GM23338 (cell line): ENCODE results near the gene TEX14. TPM values are rescaled to one million over a fixed set of nuclear protein-coding genes. Genes with fewer than 3 reads are reported as not detected.

Experiments used
- ATAC-seq: fragments of 200-7000 bp; cut with Tn5 transposase; 3 replicates; pipeline ENCODE4 v1.9.1; 2020
- DNase-seq: peaks from one replicate; pipeline ENCODE4 v3.0.0-alpha.2; 2015; ENCODE audit warnings: low spot score
- H2AFZ ChIP-seq: fragments of 200-600 bp; sonication (generic); 2 replicates; pipeline ENCODE4 v1.8.0; 2016; ENCODE audit warnings: antibody characterized with exemption, mild to moderate bottlenecking, moderate library complexity
- H3F3A ChIP-seq: fragments of 200-600 bp; sonication (generic); replicated peaks from 2 replicates; pipeline ENCODE4 v1.8.0; 2017; ENCODE audit warnings: antibody characterized with exemption, mixed run types, low read depth
- H3K27ac ChIP-seq: fragments of 200-600 bp; sonication (generic); 2 replicates; pipeline ENCODE4 v1.6.1; 2016; ENCODE audit warnings: low read depth
- H3K27me3 ChIP-seq: fragments of 200-600 bp; sonication (generic); 2 replicates; pipeline ENCODE4 v1.8.0; 2016; ENCODE audit warnings: mild to moderate bottlenecking, mixed run types, moderate library complexity; ENCODE audit not compliant: insufficient read depth
- H3K36me3 ChIP-seq: fragments of 200-600 bp; sonication (generic); 2 replicates; pipeline ENCODE4 v1.8.0; 2016; ENCODE audit warnings: mild to moderate bottlenecking; ENCODE audit not compliant: insufficient read depth
- H3K4me1 ChIP-seq: fragments of 200-600 bp; sonication (generic); 2 replicates; pipeline ENCODE4 v1.8.0; 2016; ENCODE audit warnings: mild to moderate bottlenecking, moderate library complexity; ENCODE audit not compliant: insufficient read depth
- H3K4me2 ChIP-seq: fragments of 200-600 bp; sonication (generic); 2 replicates; pipeline ENCODE4 v1.7.1; 2017; ENCODE audit warnings: mixed run types
- H3K4me3 ChIP-seq: fragments of 200-600 bp; sonication (generic); 2 replicates; pipeline ENCODE4 v1.6.1; 2016; ENCODE audit warnings: mixed run types
- H3K79me2 ChIP-seq: fragments of 200-600 bp; sonication (generic); replicated peaks from 2 replicates; pipeline ENCODE4 v1.8.0; 2017; ENCODE audit warnings: mild to moderate bottlenecking; ENCODE audit not compliant: insufficient read depth
- H3K9me2 ChIP-seq: fragments of 200-600 bp; sonication (generic); 2 replicates; pipeline ENCODE4 v1.8.0; 2017; ENCODE audit not compliant: insufficient read depth
- H4K20me1 ChIP-seq: fragments of 200-600 bp; sonication (generic); replicated peaks from 2 replicates; pipeline ENCODE4 v1.8.0; 2017; ENCODE audit warnings: mild to moderate bottlenecking; ENCODE audit not compliant: insufficient read depth
- H3K27ac Mint-ChIP-seq: 2 replicates; pipeline ENCODE4 v1.8.0; 2020; ENCODE audit warnings: inconsistent platforms, mild to moderate bottlenecking, moderate library complexity, mixed read lengths
- H3K27me3 Mint-ChIP-seq: 3 replicates; pipeline ENCODE4 v1.8.0; 2022; ENCODE audit warnings: low read depth, mild to moderate bottlenecking, moderate library complexity, mixed read lengths, inconsistent platforms; ENCODE audit not compliant: insufficient read depth, poor library complexity
- H3K36me3 Mint-ChIP-seq: 3 replicates; pipeline ENCODE4 v1.8.0; 2021; ENCODE audit warnings: low read depth, mild to moderate bottlenecking, inconsistent platforms, moderate library complexity, mixed read lengths
- H3K4me1 Mint-ChIP-seq: 3 replicates; pipeline ENCODE4 v1.8.0; 2020; ENCODE audit warnings: mild to moderate bottlenecking, inconsistent platforms, mixed read lengths
- H3K4me3 Mint-ChIP-seq: 3 replicates; pipeline ENCODE4 v1.8.0; 2021; ENCODE audit warnings: moderate library complexity, mild to moderate bottlenecking, inconsistent platforms, mixed read lengths
- H3K9me3 Mint-ChIP-seq: 3 replicates; pipeline ENCODE4 v1.8.0; 2020; ENCODE audit warnings: moderate library complexity, mild to moderate bottlenecking, inconsistent platforms, mixed read lengths
- CREB1 ChIP-seq: fragments of 250-450 bp; sonication (Bioruptor Pico); IDR thresholded peaks from 2 replicates; pipeline ENCODE4 v1.5.0; 2020; ENCODE audit warnings: low read depth, mild to moderate bottlenecking, moderate library complexity
- CTCF ChIP-seq, 2 experiments: fragments of 200-600 bp in 1 of 2; sonication (generic) in 1 of 2; conservative IDR thresholded peaks; 2 replicates each; pipeline versions ENCODE4 v1.5.1 to v1.6.1; 2016 to 2017; ENCODE audit warnings: antibody characterized with exemption in 2 of 2, low read depth in 2 of 2, mild to moderate bottlenecking in 2 of 2, moderate library complexity in 1 of 2
- ETS1 ChIP-seq: IDR thresholded peaks from 2 replicates; pipeline ENCODE4 v1.6.1; 2016; ENCODE audit warnings: antibody characterized with exemption
- EZH2 ChIP-seq: fragments of 200-600 bp; sonication (generic); IDR thresholded peaks from one replicate; pipeline ENCODE4 v1.8.0; 2017; ENCODE audit warnings: antibody characterized with exemption, mild to moderate bottlenecking, low read depth; ENCODE audit not compliant: unreplicated experiment
- EZH2phosphoT487 ChIP-seq: fragments of 200-600 bp; sonication (generic); IDR thresholded peaks from one replicate; pipeline ENCODE4 v1.8.1; 2018; ENCODE audit warnings: antibody characterized with exemption; ENCODE audit not compliant: unreplicated experiment
- JUNB ChIP-seq: IDR thresholded peaks from one replicate; pipeline ENCODE4 v1.6.1; 2016; ENCODE audit warnings: antibody characterized with exemption; ENCODE audit not compliant: unreplicated experiment
- NANOG ChIP-seq: IDR thresholded peaks from 2 replicates; pipeline ENCODE4 v1.6.1; 2016; ENCODE audit warnings: antibody characterized with exemption, borderline replicate concordance
- POLR2AphosphoS5 ChIP-seq: IDR thresholded peaks from 2 replicates; pipeline ENCODE4 v1.6.1; 2016; ENCODE audit warnings: antibody characterized with exemption, low read depth
- REST ChIP-seq: IDR thresholded peaks from one replicate; pipeline ENCODE4 v1.6.1; 2018; ENCODE audit warnings: antibody characterized with exemption; ENCODE audit not compliant: unreplicated experiment
- STAT1 ChIP-seq: IDR thresholded peaks from one replicate; pipeline ENCODE4 v1.6.1; 2016; ENCODE audit warnings: antibody characterized with exemption; ENCODE audit not compliant: unreplicated experiment
- ZNF114 ChIP-seq: fragments of 250-450 bp; sonication (Bioruptor Pico); IDR thresholded peaks from 2 replicates; pipeline ENCODE4 v1.5.0; 2020; ENCODE audit warnings: mild to moderate bottlenecking, moderate library complexity
- ZNF331 ChIP-seq: fragments of 250-450 bp; sonication (Bioruptor Pico); IDR thresholded peaks from 2 replicates; pipeline ENCODE4 v1.5.0; 2020; ENCODE audit warnings: low read depth, mild to moderate bottlenecking, moderate library complexity
- ZNF462 ChIP-seq: fragments of 250-450 bp; sonication (Bioruptor Pico); IDR thresholded peaks from 2 replicates; pipeline ENCODE4 v1.5.0; 2020; ENCODE audit warnings: mild to moderate bottlenecking, moderate library complexity
- polyA plus RNA-seq: library from polyadenylated mRNA; unstranded; fragments of >200 nt; fragmentation: Nextera tagmentation; extraction: Ambion mirVana; gene quantifications from 2 replicates; pipeline ENCODE4 v1.2.1, GENCODE V29; 2016
- total RNA-seq: library from RNA; depleted of rRNA; stranded (reverse); fragments of >200 nt; shearing (Covaris generic); gene quantifications from 2 replicates; pipeline ENCODE4 v1.2.3, GENCODE V29; 2014

Gene TEX14
- total and polyA plus RNA-seq, 2 experiments from 2014 or later = 0.80 to 2.6 TPM

GRCh38 chr17:58658804-58659713, 32.8 kb downstream of the TEX14 start:
- Histone ChIP-seq H3K27ac (peak overlapping the region; percentile 90), H2AFZ (no peak overlapping the region), H3K27me3 (no peaks in the 10 kb centered on the region), H3K9me2 (no peaks in the 10 kb centered on the region), H3K4me1 (peaks cover 13% of the 10 kb centered on the region), H3K4me3 (peak overlapping the region; percentile 46), H3K36me3 (no peaks in the 10 kb centered on the region), H3F3A (0 out of 2 replicates have a peak, but pooled peaks cover 6% of the 10 kb centered on the region), H4K20me1 (no peaks in the 10 kb centered on the region), H3K4me2 (peak overlapping the region; percentile 65), H3K79me2 (no peaks in the 10 kb centered on the region)
- peak; percentile 89 for DNase-seq
- no peaks in the 10 kb centered on the region for H3K36me3 Mint-ChIP-seq
- peaks cover 11% of the 10 kb centered on the region for H3K4me1 Mint-ChIP-seq
- peaks cover 11% of the 10 kb centered on the region for H3K27me3 Mint-ChIP-seq
- peak; percentile 82 for ATAC-seq
- H3K9me3 Mint-ChIP-seq = peaks cover 14% of the 10 kb centered on the region
- no peak for TF ChIP-seq CTCF (conservative IDR thresholded peaks at IDR 0.05; ENCODE audit: low read depth in 2 of 2)
- TF ChIP-seq EZH2phosphoT487 = no peak
- no peak for TF ChIP-seq JUNB
- TF ChIP-seq ZNF331 = peak; percentile 66
- peak; percentile 38; the same call in 1 of the 2 replicates for TF ChIP-seq NANOG
- TF ChIP-seq ZNF114 (CRISPR knock-in tag) = no peak
- peak; percentile 92 for TF ChIP-seq ETS1
- TF ChIP-seq ZNF462 (CRISPR knock-in tag) = peak; percentile 54; the same call in 1 of the 2 replicates
- TF ChIP-seq STAT1 = no peak
- no peak for TF ChIP-seq EZH2
- TF ChIP-seq POLR2AphosphoS5 = peak; percentile 100
- TF ChIP-seq CREB1 (CRISPR knock-in tag) = peak; percentile 85
- TF ChIP-seq REST = no peak
- peak overlapping the region; percentile 100 for H3K27ac Mint-ChIP-seq
- H3K4me3 Mint-ChIP-seq = peak overlapping the region; percentile 73
